Activated CD8-positive, alpha-beta memory T cell treated with anti-CD3 and anti-CD28 coated beads for 36 hours (primary cell): Measurements from ENCODE around the gene HELZ. TPM values are rescaled to one million over a fixed set of nuclear protein-coding genes. Genes with fewer than 3 reads are reported as not detected.
"Not testable (repeated sequence)": the region's sequence is repeated elsewhere in the genome, so short reads cannot be mapped to it uniquely, and the experiment has no call there.

Experiments
- CTCF ChIA-PET: fragments of 350-600 bp; sonication (Branson Sonifier 250); formaldehyde crosslinking; loops from one replicate; lab custom pipeline; 2021; ENCODE audit warnings: antibody characterized with exemption; lab: Charles Lee
- POLR2A ChIA-PET: fragments of 350-600 bp; sonication (Branson Sonifier 250); formaldehyde crosslinking; loops from one replicate; lab custom pipeline; 2021; ENCODE audit warnings: antibody characterized with exemption; lab: Charles Lee
- total RNA-seq, 2 experiments: library from RNA; stranded (reverse); gene quantifications; one replicate each; pipeline ENCODE4 v1.2.3, GENCODE V29; 2021

Gene HELZ
- total RNA-seq, 2 experiments from 2014 or later, result 57.0 to 57.6 TPM

- CTCF ChIA-PET, result no interaction called here
These were observed 134.4 kb downstream of the HELZ start for GRCh38 chr17:67110619-67111018.

GRCh38 chr17:67109111-67109510 is 135.9 kb downstream of the HELZ start:
- CTCF ChIA-PET, result interaction anchor here (1.3 kb wide), 1 partner anchor 12 kb away, joined by 4 read pairs; no protein-coding TSS in a partner anchor

More at GRCh38 chr17:67110619-67111018, 134.4 kb downstream of the HELZ start:
- POLR2A ChIA-PET, result interaction anchor here (0.6 kb wide), 1 partner anchor 146 kb away, joined by 8 read pairs; no protein-coding TSS in a partner anchor

GRCh38 chr17:67107811-67108775 is 136.9 kb downstream of the HELZ start:
- CTCF ChIA-PET, result interaction anchor here (1.3 kb wide), 1 partner anchor 13 kb away, joined by 4 read pairs; no protein-coding TSS in a partner anchor
- POLR2A ChIA-PET, result no interaction called here

More at GRCh38 chr17:67109111-67109510, 135.9 kb downstream of the HELZ start:
- POLR2A ChIA-PET, result no interaction called here

- POLR2A ChIA-PET, result no interaction called here
- CTCF ChIA-PET, result interaction anchor here (0.6 kb wide), 1 partner anchor 391 kb away, joined by 4 read pairs; no protein-coding TSS in a partner anchor
These were observed 137.8 kb downstream of the HELZ start for GRCh38 chr17:67107171-67107570.

- CTCF ChIA-PET, result no interaction called here
- POLR2A ChIA-PET, result interaction anchor here (0.5 kb wide), 1 partner anchor 253 kb away, joined by 4 read pairs; no protein-coding TSS in a partner anchor
These were observed 139.8 kb downstream of the HELZ start for GRCh38 chr17:67105213-67105612.

- CTCF ChIA-PET, result not testable (repeated sequence)
- POLR2A ChIA-PET, result interaction anchor here (0.5 kb wide), 1 partner anchor 254 kb away, joined by 4 read pairs; no protein-coding TSS in a partner anchor
These were observed 140.4 kb downstream of the HELZ start for GRCh38 chr17:67104641-67105040.

GRCh38 chr17:67098006-67098405 is 147.0 kb downstream of the HELZ start:
- ChIA-PET POLR2A (no interaction called here), CTCF (no interaction called here)

- POLR2A ChIA-PET, result no interaction called here
- CTCF ChIA-PET, result interaction anchor here (0.9 kb wide), 1 partner anchor 81 kb away, joined by 4 read pairs; no protein-coding TSS in a partner anchor
These were observed 148.4 kb downstream of the HELZ start for GRCh38 chr17:67096609-67097008.

GRCh38 chr17:67095803-67096202 is 149.2 kb downstream of the HELZ start:
- ChIA-PET POLR2A (no interaction called here), CTCF (interaction anchor here (0.9 kb wide), 1 partner anchor 82 kb away, joined by 4 read pairs; no protein-coding TSS in a partner anchor)

- CTCF ChIA-PET, POLR2A ChIA-PET: not testable (repeated sequence)
These were observed 149.7 kb downstream of the HELZ start for GRCh38 chr17:67095291-67095690.

- ChIA-PET CTCF (no interaction called here), POLR2A (no interaction called here)
These were observed 151.6 kb downstream of the HELZ start for GRCh38 chr17:67093348-67093747.

GRCh38 chr17:67092710-67093109 is 152.3 kb downstream of the HELZ start:
- POLR2A ChIA-PET, CTCF ChIA-PET: not testable (repeated sequence)

- ChIA-PET CTCF (no interaction called here), POLR2A (no interaction called here)
These were observed 152.7 kb downstream of the HELZ start for GRCh38 chr17:67092291-67092690.

GRCh38 chr17:67090341-67090740 is 154.7 kb downstream of the HELZ start:
- ChIA-PET POLR2A (no interaction called here), CTCF (no interaction called here)

GRCh38 chr17:67088639-67089038 is 156.4 kb downstream of the HELZ start:
- POLR2A ChIA-PET, result interaction anchor here (0.7 kb wide), 1 partner anchor 7 kb away, joined by 3 read pairs; no protein-coding TSS in a partner anchor
- CTCF ChIA-PET, result no interaction called here

GRCh38 chr17:67085406-67085805 is 159.6 kb downstream of the HELZ start:
- CTCF ChIA-PET, result no interaction called here
- POLR2A ChIA-PET, result no interaction called here

- POLR2A ChIA-PET, result no interaction called here
- CTCF ChIA-PET, result interaction anchor here (0.9 kb wide), 1 partner anchor 176 kb away, joined by 3 read pairs; no protein-coding TSS in a partner anchor
These were observed 162.9 kb downstream of the HELZ start for GRCh38 chr17:67082107-67082506.

GRCh38 chr17:67080804-67081203 is 164.2 kb downstream of the HELZ start:
- ChIA-PET CTCF (no interaction called here), POLR2A (no interaction called here)

- CTCF ChIA-PET, result no interaction called here
- POLR2A ChIA-PET, result no interaction called here
These were observed 165.5 kb downstream of the HELZ start for GRCh38 chr17:67079491-67079890.

- POLR2A ChIA-PET, result no interaction called here
- CTCF ChIA-PET, result no interaction called here
These were observed 166.7 kb downstream of the HELZ start for GRCh38 chr17:67078292-67078691.
